B cell (primary cell): ENCODE data around the gene SFSWAP.

Experiments
- EZH2 ChIP-seq: IDR thresholded peaks from 2 replicates; pipeline ENCODE4 v1.6.1; 2012; ENCODE audit warnings: borderline replicate concordance, low read depth, mild to moderate bottlenecking, moderate library complexity, low read length; ENCODE audit not compliant: insufficient read depth, poor library complexity, severe bottlenecking
- TF ChIP-seq, protein P1 (sequence below): fragments of 200-600 bp; IDR thresholded peaks from one replicate; pipeline ENCODE4 v1.8.0; 2022; ENCODE audit warnings: antibody characterized with exemption, mild to moderate bottlenecking

DNA sequence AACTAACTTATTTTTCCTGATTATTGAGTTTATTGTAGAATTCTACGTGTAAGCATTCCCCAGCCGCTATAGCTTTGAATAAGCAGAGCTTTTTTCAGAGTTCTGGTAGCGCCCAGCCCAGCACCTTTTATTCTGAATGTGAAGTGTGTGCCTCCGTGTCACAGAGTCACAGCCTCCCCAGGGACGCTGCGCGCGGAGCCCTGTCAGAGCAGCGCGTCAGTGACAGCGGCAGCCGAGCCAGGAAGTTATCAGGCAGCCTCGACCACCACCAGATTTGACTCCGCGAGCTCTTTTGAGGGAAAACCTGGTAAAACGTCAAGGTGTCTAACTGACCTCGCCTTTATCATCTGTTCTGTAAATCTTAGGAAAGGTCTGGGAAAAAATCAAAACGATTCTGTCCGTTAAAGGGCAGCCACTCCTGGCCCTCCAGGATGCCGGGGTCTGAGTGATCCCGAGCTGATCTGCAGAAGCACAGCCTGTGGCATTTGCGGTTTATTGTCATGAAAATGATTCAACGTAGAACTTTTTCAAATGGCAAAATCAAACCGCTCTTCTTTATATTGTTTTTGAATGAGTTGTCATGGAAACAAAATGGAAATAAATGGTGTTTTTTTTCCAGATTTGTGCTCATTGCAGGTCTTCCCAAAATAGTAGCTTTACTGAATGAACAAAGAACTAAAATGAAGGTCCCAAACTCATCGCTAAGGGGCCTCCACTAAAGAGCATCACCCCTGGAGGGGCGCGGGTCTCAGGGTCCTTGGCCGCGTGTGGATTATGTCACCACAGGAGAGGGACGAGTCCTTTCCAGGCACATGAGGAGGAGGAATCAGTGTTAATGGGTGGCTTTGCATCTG is 74.2 kb downstream of the SFSWAP start:
- TF ChIP-seq, protein P1, sequence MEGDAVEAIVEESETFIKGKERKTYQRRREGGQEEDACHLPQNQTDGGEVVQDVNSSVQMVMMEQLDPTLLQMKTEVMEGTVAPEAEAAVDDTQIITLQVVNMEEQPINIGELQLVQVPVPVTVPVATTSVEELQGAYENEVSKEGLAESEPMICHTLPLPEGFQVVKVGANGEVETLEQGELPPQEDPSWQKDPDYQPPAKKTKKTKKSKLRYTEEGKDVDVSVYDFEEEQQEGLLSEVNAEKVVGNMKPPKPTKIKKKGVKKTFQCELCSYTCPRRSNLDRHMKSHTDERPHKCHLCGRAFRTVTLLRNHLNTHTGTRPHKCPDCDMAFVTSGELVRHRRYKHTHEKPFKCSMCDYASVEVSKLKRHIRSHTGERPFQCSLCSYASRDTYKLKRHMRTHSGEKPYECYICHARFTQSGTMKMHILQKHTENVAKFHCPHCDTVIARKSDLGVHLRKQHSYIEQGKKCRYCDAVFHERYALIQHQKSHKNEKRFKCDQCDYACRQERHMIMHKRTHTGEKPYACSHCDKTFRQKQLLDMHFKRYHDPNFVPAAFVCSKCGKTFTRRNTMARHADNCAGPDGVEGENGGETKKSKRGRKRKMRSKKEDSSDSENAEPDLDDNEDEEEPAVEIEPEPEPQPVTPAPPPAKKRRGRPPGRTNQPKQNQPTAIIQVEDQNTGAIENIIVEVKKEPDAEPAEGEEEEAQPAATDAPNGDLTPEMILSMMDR = no peak
- no peak for TF ChIP-seq EZH2
